Large intestine (tissue), 3 donors: Measurements from ENCODE around the gene HP. TPM values are rescaled to one million over a fixed set of nuclear protein-coding genes. Genes with fewer than 3 reads are reported as not detected.

ENCODE experiments used
- DNase-seq, 2 donors: peaks; one replicate each; pipeline versions ENCODE4 v3.0.0 to v3.0.0-alpha.2; 2013
- H3K27ac ChIP-seq: one replicate; pipeline ENCODE4 v1.5.1; 2013; ENCODE audit warnings: low read length
- H3K27me3 ChIP-seq: 2 replicates; pipeline ENCODE4 v1.6.1; 2013; ENCODE audit warnings: low read length; ENCODE audit not compliant: control insufficient read depth, insufficient read depth
- H3K36me3 ChIP-seq: 2 replicates; pipeline ENCODE4 v1.6.1; 2013; ENCODE audit warnings: low read length; ENCODE audit not compliant: control insufficient read depth, insufficient read depth
- H3K4me1 ChIP-seq: one replicate; pipeline ENCODE4 v1.6.1; 2013; ENCODE audit warnings: low read length; ENCODE audit not compliant: control insufficient read depth, insufficient read depth
- H3K4me3 ChIP-seq: one replicate; pipeline ENCODE4 v1.5.1; 2013; ENCODE audit warnings: low read length
- H3K9me3 ChIP-seq: one replicate; pipeline ENCODE4 v1.6.1; 2013; ENCODE audit warnings: mild to moderate bottlenecking, low read depth, low read length, moderate library complexity; ENCODE audit not compliant: control insufficient read depth
- WGBS: methylation state at CpG from one replicate; pipeline ENCODE4 v1.1.5; 2013; ENCODE audit warnings: low lambda C conversion rate; ENCODE audit not compliant: insufficient coverage; 5-methylcytosine and 5-hydroxymethylcytosine counted together
- polyA plus RNA-seq: library from polyadenylated mRNA; unstranded; fragments of 120-200 nt; gene quantifications from one replicate; pipeline ENCODE4 v1.2.1, GENCODE V29; 2013

The HP gene
- polyA plus RNA-seq, 1 donor: 0.73 TPM

DNA sequence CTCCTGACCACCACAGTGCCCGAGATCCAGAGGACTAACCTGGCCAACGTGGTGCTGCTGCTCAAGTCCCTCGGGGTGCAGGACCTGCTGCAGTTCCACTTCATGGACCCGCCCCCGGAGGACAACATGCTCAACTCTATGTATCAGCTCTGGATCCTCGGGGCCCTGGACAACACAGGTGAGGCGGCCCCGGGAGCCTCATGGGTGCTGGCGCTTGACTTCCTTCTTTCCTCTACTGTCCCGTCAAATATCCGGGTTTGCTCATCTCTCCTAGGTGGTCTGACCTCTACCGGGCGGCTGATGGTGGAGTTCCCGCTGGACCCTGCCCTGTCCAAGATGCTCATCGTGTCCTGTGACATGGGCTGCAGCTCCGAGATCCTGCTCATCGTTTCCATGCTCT is 53.1 kb downstream of the HP start:
- H3K36me3 ChIP-seq: peaks cover 97% of the 10 kb centered on the region
- DNase-seq: no peak
- peaks cover 7% of the 10 kb centered on the region for H3K9me3 ChIP-seq
- no CpG with 5 or more reads among the region's 17 CpGs for WGBS
- no peak overlapping the region for H3K27ac ChIP-seq
- no peaks in the 10 kb centered on the region for H3K27me3 ChIP-seq
- no peak overlapping the region for H3K4me3 ChIP-seq
- H3K4me1 ChIP-seq: peaks cover 2% of the 10 kb centered on the region

- H3K27me3 ChIP-seq: no peaks in the 10 kb centered on the region
- DNase-seq: no peak
- H3K4me1 ChIP-seq: peaks cover 2% of the 10 kb centered on the region
- H3K27ac ChIP-seq: no peak overlapping the region
- H3K4me3 ChIP-seq: no peak overlapping the region
- H3K9me3 ChIP-seq: peaks cover 7% of the 10 kb centered on the region
- 100% methylated on average over 1 of the region's 16 CpGs for WGBS
- H3K36me3 ChIP-seq: peaks cover 90% of the 10 kb centered on the region
These were observed 54.2 kb downstream of the HP start for GRCh38 chr16:72108353-72109102.

GRCh38 chr16:72109300-72109699 is 55.0 kb downstream of the HP start:
- Histone ChIP-seq H3K27ac (no peak overlapping the region), H3K4me3 (no peak overlapping the region), H3K36me3 (peaks cover 82% of the 10 kb centered on the region), H3K9me3 (peaks cover 7% of the 10 kb centered on the region), H3K27me3 (no peaks in the 10 kb centered on the region), H3K4me1 (peaks cover 2% of the 10 kb centered on the region)
- DNase-seq: no peak
- WGBS: no CpG with 5 or more reads among the region's 12 CpGs

- Histone ChIP-seq H3K36me3 (peaks cover 74% of the 10 kb centered on the region), H3K27me3 (no peaks in the 10 kb centered on the region), H3K4me3 (no peak overlapping the region), H3K9me3 (peaks cover 7% of the 10 kb centered on the region), H3K4me1 (peaks cover 2% of the 10 kb centered on the region), H3K27ac (no peak overlapping the region)
- no peak for DNase-seq
- 100% methylated on average over 2 of the region's 12 CpGs for WGBS
These were observed 55.7 kb downstream of the HP start for GRCh38 chr16:72109966-72110530.

Other genes starting within 250 kb of the HP start
- gene AP1G1, start 245.7 kb upstream of the HP start, polyA plus RNA-seq: 65.2 TPM
- gene ATXN1L, start 208.5 kb upstream of the HP start, polyA plus RNA-seq: 21.2 TPM
- 11.2 TPM for gene ZNF821, start 170.3 kb upstream of the HP start, polyA plus RNA-seq
- 236 TPM for gene IST1, start 159.0 kb upstream of the HP start, polyA plus RNA-seq
- gene PKD1L3, start 54.1 kb upstream of the HP start, polyA plus RNA-seq: 0.04 TPM
- 9.3 TPM for gene DHODH, start 45.8 kb upstream of the HP start, polyA plus RNA-seq
- gene HPR, start 8.7 kb downstream of the HP start, polyA plus RNA-seq: 0.46 TPM
- 18.9 TPM for gene TXNL4B, start 39.1 kb downstream of the HP start, polyA plus RNA-seq
- gene DHX38, start 39.3 kb downstream of the HP start, polyA plus RNA-seq: 60.7 TPM
- gene PMFBP1, start 117.7 kb downstream of the HP start, polyA plus RNA-seq: 4.7 TPM